Loucy (cell line): Measurements from ENCODE around the gene SQOR.

Experiments
- EZH2phosphoT487 ChIP-seq: fragments of 200-600 bp; IDR thresholded peaks from 2 replicates; pipeline ENCODE4 v1.6.1; 2018; ENCODE audit warnings: antibody characterized with exemption, mild to moderate bottlenecking, moderate library complexity, borderline replicate concordance
- TF ChIP-seq, protein P1 (sequence below): fragments of 200-600 bp; sonication (generic); conservative IDR thresholded peaks from 2 replicates; pipeline ENCODE4 v1.5.1; 2014; ENCODE audit warnings: mild to moderate bottlenecking, antibody characterized with exemption, low read length

- TF ChIP-seq, protein P1, sequence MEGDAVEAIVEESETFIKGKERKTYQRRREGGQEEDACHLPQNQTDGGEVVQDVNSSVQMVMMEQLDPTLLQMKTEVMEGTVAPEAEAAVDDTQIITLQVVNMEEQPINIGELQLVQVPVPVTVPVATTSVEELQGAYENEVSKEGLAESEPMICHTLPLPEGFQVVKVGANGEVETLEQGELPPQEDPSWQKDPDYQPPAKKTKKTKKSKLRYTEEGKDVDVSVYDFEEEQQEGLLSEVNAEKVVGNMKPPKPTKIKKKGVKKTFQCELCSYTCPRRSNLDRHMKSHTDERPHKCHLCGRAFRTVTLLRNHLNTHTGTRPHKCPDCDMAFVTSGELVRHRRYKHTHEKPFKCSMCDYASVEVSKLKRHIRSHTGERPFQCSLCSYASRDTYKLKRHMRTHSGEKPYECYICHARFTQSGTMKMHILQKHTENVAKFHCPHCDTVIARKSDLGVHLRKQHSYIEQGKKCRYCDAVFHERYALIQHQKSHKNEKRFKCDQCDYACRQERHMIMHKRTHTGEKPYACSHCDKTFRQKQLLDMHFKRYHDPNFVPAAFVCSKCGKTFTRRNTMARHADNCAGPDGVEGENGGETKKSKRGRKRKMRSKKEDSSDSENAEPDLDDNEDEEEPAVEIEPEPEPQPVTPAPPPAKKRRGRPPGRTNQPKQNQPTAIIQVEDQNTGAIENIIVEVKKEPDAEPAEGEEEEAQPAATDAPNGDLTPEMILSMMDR = no peak
- no peak for TF ChIP-seq EZH2phosphoT487
Measured at GRCh38 chr15:45606413-45606812, 28.4 kb upstream of the SQOR start.
